ENCODE measurements around the gene NAA80.
"Not testable (repeated sequence)": the region's sequence is repeated elsewhere in the genome, so short reads cannot be mapped to it uniquely, and the experiment has no call there.

NAA80 gene

GRCh38 chr3:50278123-50278879, 20.9 kb downstream of the NAA80 start:
- TF ChIP-seq GATA1 (IDR thresholded peaks at IDR 0.05; ENCODE audit: low read depth, low read length) (no peak), POLR2A (IDR thresholded peaks at IDR 0.05; ENCODE audit: low read length) (no peak)
- DNase-seq = no peak

GRCh38 chr3:50276762-50277101, 22.5 kb downstream of the NAA80 start:
- no peak for TF ChIP-seq POLR2A (IDR thresholded peaks at IDR 0.05; ENCODE audit: low read length)
- TF ChIP-seq GATA1 (IDR thresholded peaks at IDR 0.05; ENCODE audit: low read depth, low read length) = no peak

GRCh38 chr3:50275996-50276761, 23.0 kb downstream of the NAA80 start:
- peak in 1 of 2 experiments; percentile 36 for DNase-seq
- TF ChIP-seq POLR2A (IDR thresholded peaks at IDR 0.05; ENCODE audit: low read length) (no peak), GATA1 (IDR thresholded peaks at IDR 0.05; ENCODE audit: low read depth, low read length) (no peak)

More at GRCh38 chr3:50276762-50277101, 22.5 kb downstream of the NAA80 start:
- no peak for DNase-seq

- no peak for DNase-seq
- no peak for TF ChIP-seq GATA1 (IDR thresholded peaks at IDR 0.05; ENCODE audit: low read depth, low read length)
- TF ChIP-seq POLR2A (IDR thresholded peaks at IDR 0.05; ENCODE audit: low read length) = no peak
Observed at GRCh38 chr3:50275141-50275995, 23.8 kb downstream of the NAA80 start.

- TF ChIP-seq GATA1 (IDR thresholded peaks at IDR 0.05; ENCODE audit: low read depth, low read length) = no peak
- TF ChIP-seq POLR2A (IDR thresholded peaks at IDR 0.05; ENCODE audit: low read length) = no peak
- peak; percentile 82 to 91 for DNase-seq
Observed at GRCh38 chr3:50274371-50275104, 24.7 kb downstream of the NAA80 start.

- DNase-seq = no peak
- no peak for TF ChIP-seq POLR2A (IDR thresholded peaks at IDR 0.05; ENCODE audit: low read length)
- TF ChIP-seq GATA1 (IDR thresholded peaks at IDR 0.05; ENCODE audit: low read depth, low read length) = no peak
Observed at GRCh38 chr3:50273689-50274065, 25.5 kb downstream of the NAA80 start.

- TF ChIP-seq GATA1 (IDR thresholded peaks at IDR 0.05; ENCODE audit: low read depth, low read length) = no peak
- TF ChIP-seq POLR2A (IDR thresholded peaks at IDR 0.05; ENCODE audit: low read length) = no peak
- DNase-seq = peak; percentile 77 to 90
Observed at GRCh38 chr3:50272911-50273688, 26.1 kb downstream of the NAA80 start.

- DNase-seq = not testable (repeated sequence)
Observed at GRCh38 chr3:50272538-50272910, 26.7 kb downstream of the NAA80 start.

GRCh38 chr3:50271314-50271936, 27.8 kb downstream of the NAA80 start:
- DNase-seq = no peak

GRCh38 chr3:50270422-50271224, 28.6 kb downstream of the NAA80 start:
- no peak for TF ChIP-seq POLR2A (IDR thresholded peaks at IDR 0.05; ENCODE audit: low read length)
- TF ChIP-seq GATA1 (IDR thresholded peaks at IDR 0.05; ENCODE audit: low read depth, low read length) = no peak
- DNase-seq = no peak

More at GRCh38 chr3:50271314-50271936, 27.8 kb downstream of the NAA80 start:
- TF ChIP-seq POLR2A (IDR thresholded peaks at IDR 0.05; ENCODE audit: low read length) (no peak), GATA1 (IDR thresholded peaks at IDR 0.05; ENCODE audit: low read depth, low read length) (no peak)

- TF ChIP-seq GATA1 (IDR thresholded peaks at IDR 0.05; ENCODE audit: low read depth, low read length) (no peak), POLR2A (IDR thresholded peaks at IDR 0.05; ENCODE audit: low read length) (no peak)
Observed at GRCh38 chr3:50269977-50270413, 29.2 kb downstream of the NAA80 start.

GRCh38 chr3:50269460-50269859, 29.7 kb downstream of the NAA80 start:
- no peak for DNase-seq
- no peak for TF ChIP-seq GATA1 (IDR thresholded peaks at IDR 0.05; ENCODE audit: low read depth, low read length)

More at GRCh38 chr3:50269977-50270413, 29.2 kb downstream of the NAA80 start:
- no peak for DNase-seq

Measured in erythroblast (primary cell).